A673 (cell line): ENCODE data around the gene CMIP. TPM values are rescaled to one million over a fixed set of nuclear protein-coding genes. Genes with fewer than 3 reads are reported as not detected.

Experiments used
- BruUV-seq: library from RNA; stranded (reverse); fragments of 400-500 nt; replicated peaks from 2 replicates; lab custom pipeline; 2021; lab: Mats Ljungman, UMichigan
- CTCF ChIA-PET: fragments of 300-600 bp; sonication (Branson Sonifier 250); formaldehyde crosslinking; loops from one replicate; lab custom pipeline; 2022; ENCODE audit warnings: antibody characterized with exemption; lab: Charles Lee
- POLR2A ChIA-PET: fragments of 300-600 bp; sonication (Branson Sonifier 250); formaldehyde crosslinking; loops from one replicate; lab custom pipeline; 2022; ENCODE audit warnings: antibody characterized with exemption; ENCODE audit not compliant: low non-redundant PET; lab: Charles Lee
- DNase-seq: peaks from one replicate; pipeline ENCODE4 v3.0.0-alpha.2; 2015; ENCODE audit warnings: low spot score
- H3K27ac ChIP-seq: fragments of 200-600 bp; sonication (generic); 2 replicates; pipeline ENCODE4 v1.5.1; 2016; ENCODE audit warnings: mixed run types, low read depth, mild to moderate bottlenecking, mixed read lengths, antibody characterized with exemption, low read length; ENCODE audit not compliant: poor library complexity, severe bottlenecking
- H3K27me3 ChIP-seq: fragments of 200-600 bp; sonication (generic); replicated peaks from 2 replicates; pipeline ENCODE4 v1.6.1; 2017; ENCODE audit warnings: mixed run types, low read depth, mild to moderate bottlenecking, mixed read lengths, antibody characterized with exemption, low read length; ENCODE audit not compliant: insufficient read depth, poor library complexity
- H3K36me3 ChIP-seq: fragments of 200-600 bp; sonication (generic); 2 replicates; pipeline ENCODE4 v1.6.1; 2016; ENCODE audit warnings: mixed run types, mild to moderate bottlenecking, mixed read lengths, antibody characterized with exemption, low read length; ENCODE audit not compliant: insufficient read depth, poor library complexity, severe bottlenecking
- H3K4me1 ChIP-seq: fragments of 200-600 bp; sonication (generic); 2 replicates; pipeline ENCODE4 v1.6.1; 2017; ENCODE audit warnings: mixed run types, mild to moderate bottlenecking, mixed read lengths, antibody characterized with exemption, low read length; ENCODE audit not compliant: insufficient read depth, poor library complexity, severe bottlenecking
- H3K4me3 ChIP-seq: fragments of 200-600 bp; sonication (generic); 2 replicates; pipeline ENCODE4 v1.5.1; 2016; ENCODE audit warnings: low read depth, mixed run types, mild to moderate bottlenecking, mixed read lengths, low read length; ENCODE audit not compliant: poor library complexity, severe bottlenecking
- H3K9me3 ChIP-seq: fragments of 200-600 bp; sonication (generic); 2 replicates; pipeline ENCODE4 v1.6.1; 2016; ENCODE audit warnings: mixed run types, low read depth, mild to moderate bottlenecking, mixed read lengths, antibody characterized with exemption, low read length; ENCODE audit not compliant: poor library complexity, severe bottlenecking
- CTCF ChIP-seq: fragments of 300-800, 200-600 bp; sonication (generic); conservative IDR thresholded peaks from 2 replicates; pipeline ENCODE4 v1.5.1; 2017; ENCODE audit warnings: low read depth, mild to moderate bottlenecking, antibody characterized with exemption, low read length, moderate library complexity, mixed read lengths
- EZH2 ChIP-seq: fragments of 200-600 bp; sonication (generic); IDR thresholded peaks from 2 replicates; pipeline ENCODE4 v1.6.1; 2017; ENCODE audit warnings: borderline replicate concordance, low read depth, mild to moderate bottlenecking, mixed read lengths, antibody characterized with exemption, low read length; ENCODE audit not compliant: poor library complexity, severe bottlenecking
- intact Hi-C: fragments of 100-400 bp; cut with micrococcal nuclease; formaldehyde crosslinking; loops from one replicate; pipeline ENCODE4 v1.10.0; 2022; ENCODE audit not compliant: unreplicated experiment
- total RNA-seq: library from RNA; stranded (reverse); gene quantifications from 2 replicates; pipeline ENCODE4 v1.2.3, GENCODE V29; 2021

The CMIP gene
- total RNA-seq, 1 experiment from 2014 or later: 25.5 TPM

GRCh38 chr16:81645266-81645694, 200.7 kb downstream of the CMIP start:
- TF ChIP-seq CTCF (no peak), EZH2 (no peak)
- DNase-seq: no peak

GRCh38 chr16:81645925-81646324, 201.3 kb downstream of the CMIP start:
- Histone ChIP-seq H3K9me3 (no peaks in the 10 kb centered on the region), H3K27ac (no peak overlapping the region), H3K27me3 (no peaks in the 10 kb centered on the region), H3K4me3 (no peak overlapping the region), H3K4me1 (no peaks in the 10 kb centered on the region), H3K36me3 (no peaks in the 10 kb centered on the region)
- ChIA-PET CTCF (no interaction called here), POLR2A (no interaction called here)
- TF ChIP-seq CTCF (no peak), EZH2 (no peak)
- intact Hi-C loops: no loop called here
- DNase-seq: no peak
- BruUV-seq: no TSS peak

More at GRCh38 chr16:81645266-81645694, 200.7 kb downstream of the CMIP start:
- ChIA-PET CTCF (no interaction called here), POLR2A (no interaction called here)
- Histone ChIP-seq H3K27ac (no peak overlapping the region), H3K27me3 (no peaks in the 10 kb centered on the region), H3K4me1 (no peaks in the 10 kb centered on the region), H3K4me3 (no peak overlapping the region), H3K36me3 (no peaks in the 10 kb centered on the region), H3K9me3 (no peaks in the 10 kb centered on the region)
- intact Hi-C loops: no loop called here
- no TSS peak for BruUV-seq

- ChIA-PET POLR2A (no interaction called here), CTCF (no interaction called here)
- Histone ChIP-seq H3K4me3 (no peak overlapping the region), H3K9me3 (no peaks in the 10 kb centered on the region), H3K36me3 (no peaks in the 10 kb centered on the region), H3K27ac (no peak overlapping the region), H3K4me1 (no peaks in the 10 kb centered on the region), H3K27me3 (no peaks in the 10 kb centered on the region)
- TF ChIP-seq EZH2 (no peak), CTCF (no peak)
- DNase-seq: no peak
- no TSS peak for BruUV-seq
- intact Hi-C loops: no loop called here
Measured at GRCh38 chr16:81646561-81646960, 202.0 kb downstream of the CMIP start.
